Measurements from ENCODE around the gene CNOT10.

The CNOT10 gene, protein sequence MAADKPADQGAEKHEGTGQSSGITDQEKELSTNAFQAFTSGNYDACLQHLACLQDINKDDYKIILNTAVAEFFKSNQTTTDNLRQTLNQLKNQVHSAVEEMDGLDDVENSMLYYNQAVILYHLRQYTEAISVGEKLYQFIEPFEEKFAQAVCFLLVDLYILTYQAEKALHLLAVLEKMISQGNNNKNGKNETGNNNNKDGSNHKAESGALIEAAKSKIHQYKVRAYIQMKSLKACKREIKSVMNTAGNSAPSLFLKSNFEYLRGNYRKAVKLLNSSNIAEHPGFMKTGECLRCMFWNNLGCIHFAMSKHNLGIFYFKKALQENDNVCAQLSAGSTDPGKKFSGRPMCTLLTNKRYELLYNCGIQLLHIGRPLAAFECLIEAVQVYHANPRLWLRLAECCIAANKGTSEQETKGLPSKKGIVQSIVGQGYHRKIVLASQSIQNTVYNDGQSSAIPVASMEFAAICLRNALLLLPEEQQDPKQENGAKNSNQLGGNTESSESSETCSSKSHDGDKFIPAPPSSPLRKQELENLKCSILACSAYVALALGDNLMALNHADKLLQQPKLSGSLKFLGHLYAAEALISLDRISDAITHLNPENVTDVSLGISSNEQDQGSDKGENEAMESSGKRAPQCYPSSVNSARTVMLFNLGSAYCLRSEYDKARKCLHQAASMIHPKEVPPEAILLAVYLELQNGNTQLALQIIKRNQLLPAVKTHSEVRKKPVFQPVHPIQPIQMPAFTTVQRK

GRCh38 chr3:32684800-32685542 is at the start of gene CNOT10:
Gene CNOT10 (plus strand): TSS chr3:32685188. CDS start chr3:32685461, 273 bp downstream.
- TF ChIP-seq, protein P1, sequence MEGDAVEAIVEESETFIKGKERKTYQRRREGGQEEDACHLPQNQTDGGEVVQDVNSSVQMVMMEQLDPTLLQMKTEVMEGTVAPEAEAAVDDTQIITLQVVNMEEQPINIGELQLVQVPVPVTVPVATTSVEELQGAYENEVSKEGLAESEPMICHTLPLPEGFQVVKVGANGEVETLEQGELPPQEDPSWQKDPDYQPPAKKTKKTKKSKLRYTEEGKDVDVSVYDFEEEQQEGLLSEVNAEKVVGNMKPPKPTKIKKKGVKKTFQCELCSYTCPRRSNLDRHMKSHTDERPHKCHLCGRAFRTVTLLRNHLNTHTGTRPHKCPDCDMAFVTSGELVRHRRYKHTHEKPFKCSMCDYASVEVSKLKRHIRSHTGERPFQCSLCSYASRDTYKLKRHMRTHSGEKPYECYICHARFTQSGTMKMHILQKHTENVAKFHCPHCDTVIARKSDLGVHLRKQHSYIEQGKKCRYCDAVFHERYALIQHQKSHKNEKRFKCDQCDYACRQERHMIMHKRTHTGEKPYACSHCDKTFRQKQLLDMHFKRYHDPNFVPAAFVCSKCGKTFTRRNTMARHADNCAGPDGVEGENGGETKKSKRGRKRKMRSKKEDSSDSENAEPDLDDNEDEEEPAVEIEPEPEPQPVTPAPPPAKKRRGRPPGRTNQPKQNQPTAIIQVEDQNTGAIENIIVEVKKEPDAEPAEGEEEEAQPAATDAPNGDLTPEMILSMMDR (IDR thresholded peaks at IDR 0.05) = peak in 1 of 2 experiments; percentile 36
- Histone ChIP-seq H3K9me3 (no peaks in the 10 kb centered on the region), H3K27ac (peak within 1 kb of the TSS; percentile 74 to 90), H3K27me3 (no peaks in the 10 kb centered on the region), H3K36me3 (no peaks in the 10 kb centered on the region), H3K4me1 (peaks cover 0 to 24% (median 14%) of the 10 kb centered on the region in 4 donors), H3K4me3 (peak within 1 kb of the TSS; percentile 69 to 94)
- DNase-seq = peak; percentile 93 to 96
- intact Hi-C loops (cut with DNase I; ENCODE audit: low total_unique reads) = loop anchor here (10.0 kb wide), 1 partner anchor 110 kb away; the partner anchor contains the start of gene DYNC1LI1

GRCh38 chr3:32640939-32641338 is 44.0 kb upstream of the CNOT10 start:
- H3K9me3 ChIP-seq = no peaks in the 10 kb centered on the region
- H3K36me3 ChIP-seq = no peaks in the 10 kb centered on the region
- no peaks in the 10 kb centered on the region for H3K4me1 ChIP-seq
- TF ChIP-seq, protein P1 (IDR thresholded peaks at IDR 0.05) = no peak
- H3K27ac ChIP-seq = no peak overlapping the region
- H3K4me3 ChIP-seq = no peak overlapping the region
- no peaks in the 10 kb centered on the region for H3K27me3 ChIP-seq
- DNase-seq = no peak
- intact Hi-C loops (cut with DNase I; ENCODE audit: low total_unique reads) = no loop called here

- Histone ChIP-seq H3K36me3 (no peaks in the 10 kb centered on the region), H3K4me1 (no peaks in the 10 kb centered on the region), H3K9me3 (no peaks in the 10 kb centered on the region), H3K27ac (no peak overlapping the region), H3K4me3 (no peak overlapping the region), H3K27me3 (no peaks in the 10 kb centered on the region)
- peak in 1 of 2 donors; percentile 21 for DNase-seq
- TF ChIP-seq, protein P1 (IDR thresholded peaks at IDR 0.05) = no peak
- intact Hi-C loops (cut with DNase I; ENCODE audit: low total_unique reads) = no loop called here
Observed at GRCh38 chr3:32641356-32641755, 43.6 kb upstream of the CNOT10 start.

- intact Hi-C loops (cut with DNase I; ENCODE audit: low total_unique reads) = no loop called here
- no peak overlapping the region for H3K4me3 ChIP-seq
- no peak for DNase-seq
- no peaks in the 10 kb centered on the region for H3K9me3 ChIP-seq
- TF ChIP-seq, protein P1 (IDR thresholded peaks at IDR 0.05) = no peak
- H3K36me3 ChIP-seq = no peaks in the 10 kb centered on the region
- no peaks in the 10 kb centered on the region for H3K27me3 ChIP-seq
- H3K27ac ChIP-seq = no peak overlapping the region
- H3K4me1 ChIP-seq = no peaks in the 10 kb centered on the region
Observed at GRCh38 chr3:32643354-32643753, 41.6 kb upstream of the CNOT10 start.

DNA sequence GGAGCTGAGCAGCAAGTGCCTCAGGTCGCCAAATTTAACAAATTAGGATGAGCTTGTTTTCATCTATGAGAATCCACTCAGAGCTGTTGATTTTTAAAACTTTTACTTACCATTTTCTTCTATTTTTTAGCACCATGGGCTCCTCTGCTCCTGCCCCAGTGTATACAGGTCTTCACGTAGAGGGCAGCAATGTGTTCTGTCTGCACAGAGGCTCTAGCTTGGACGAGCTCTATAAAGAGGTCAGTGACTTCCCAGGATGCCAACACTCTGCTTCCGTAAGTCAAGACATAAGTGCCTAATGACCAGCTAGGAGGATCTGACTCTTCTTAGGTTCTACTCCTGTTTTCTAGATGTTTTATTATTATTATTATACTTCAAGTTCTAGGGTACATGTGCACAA is 41.2 kb upstream of the CNOT10 start:
- Histone ChIP-seq H3K9me3 (no peaks in the 10 kb centered on the region), H3K4me1 (no peaks in the 10 kb centered on the region), H3K36me3 (no peaks in the 10 kb centered on the region), H3K27me3 (no peaks in the 10 kb centered on the region), H3K27ac (no peak overlapping the region), H3K4me3 (no peak overlapping the region)
- TF ChIP-seq, protein P1 (IDR thresholded peaks at IDR 0.05) = no peak
- DNase-seq = no peak
- intact Hi-C loops (cut with DNase I; ENCODE audit: low total_unique reads) = no loop called here
